Thyroid gland (tissue), 4 donors: ENCODE results near the gene GPN2. TPM values are rescaled to one million over a fixed set of nuclear protein-coding genes. Genes with fewer than 3 reads are reported as not detected.

ENCODE experiments used
- DNase-seq, 2 donors: peaks; one replicate each; pipeline ENCODE4 v3.0.0-alpha.2; 2019
- H3K27ac ChIP-seq, 3 donors: fragments of 200-600 bp; sonication (generic); 1 replicate in 2 of 3; 2 replicates in 1 of 3; pipeline ENCODE4 v1.5.1; 2016 to 2019; ENCODE audit warnings: mild to moderate bottlenecking in 1 of 3, moderate library complexity in 1 of 3
- H3K27me3 ChIP-seq: fragments of 200-600 bp; sonication (generic); one replicate; pipeline ENCODE4 v1.5.1; 2019
- H3K36me3 ChIP-seq, 2 donors: fragments of 200-600 bp; sonication (generic); one replicate each; pipeline ENCODE4 v1.5.1; 2016 to 2019
- H3K4me1 ChIP-seq, 2 donors: fragments of 200-600 bp; sonication (generic); one replicate each; pipeline ENCODE4 v1.5.1; 2017 to 2019
- H3K4me3 ChIP-seq, 3 donors: fragments of 200-600 bp; sonication (generic); replicated peaks in 1 of 3; 1 replicate in 2 of 3; 2 replicates in 1 of 3; pipeline ENCODE4 v1.5.1; 2016; ENCODE audit warnings: mild to moderate bottlenecking in 1 of 3
- H3K9me3 ChIP-seq: fragments of 200-600 bp; sonication (generic); one replicate; pipeline ENCODE4 v1.5.1; 2017
- CTCF ChIP-seq, 6 experiments: fragments of 200-600 bp in 3 of 6; fragments of 450-650 bp in 3 of 6; sonication (generic) in 3 of 6; IDR thresholded peaks; one replicate each; pipeline ENCODE4 v1.5.1; 2016 to 2019; ENCODE audit warnings: antibody characterized with exemption in 6 of 6, mild to moderate bottlenecking in 2 of 6, inconsistent platforms in 1 of 6, moderate library complexity in 1 of 6
- POLR2A ChIP-seq, 2 donors: fragments of 450-650 bp; IDR thresholded peaks; one replicate each; pipeline ENCODE4 v1.6.1; 2017; ENCODE audit warnings: antibody characterized with exemption in 2 of 2, mild to moderate bottlenecking in 2 of 2, moderate library complexity in 1 of 2
- WGBS, 2 donors: methylation state at CpG; one replicate each; pipeline ENCODE4 v1.1.5; 2017; 5-methylcytosine and 5-hydroxymethylcytosine counted together
- intact Hi-C: fragments of 100-400 bp; cut with DNase I; formaldehyde crosslinking; loops from one replicate; pipeline ENCODE4 v1.15.1; 2023
- total RNA-seq, 4 donors: library from RNA; depleted of rRNA; stranded (reverse); fragments of >200 nt; gene quantifications; one replicate each; pipeline ENCODE4 v1.2.3, GENCODE V29; 2016

GPN2 gene
- total RNA-seq, 4 donors from 2014 or later, result 14.3 to 18.8 (median 16.4) TPM

- Histone ChIP-seq H3K4me1 (peaks cover 9 to 11% of the 10 kb centered on the region in 2 donors), H3K4me3 (peak overlapping the region in 2 of 3 donors; percentile 70), H3K36me3 (peaks cover 5 to 6% of the 10 kb centered on the region in 2 donors), H3K27ac (peak overlapping the region; percentile 46 to 80 (median 80)), H3K9me3 (no peaks in the 10 kb centered on the region), H3K27me3 (no peaks in the 10 kb centered on the region)
- intact Hi-C loops, result no loop called here
- no peak for DNase-seq
- TF ChIP-seq CTCF (IDR thresholded peaks at IDR 0.05), result no peak
- TF ChIP-seq POLR2A (IDR thresholded peaks at IDR 0.05), result no peak
- WGBS, 2 donors, result 65 to 67% methylated on average over 18 of the region's 18 CpGs
Observed at GRCh38 chr1:26900815-26901511, 10.9 kb upstream of the GPN2 start.

- intact Hi-C loops, result no loop called here
- Histone ChIP-seq H3K9me3 (no peaks in the 10 kb centered on the region), H3K4me1 (peaks cover 9 to 11% of the 10 kb centered on the region in 2 donors), H3K27ac (peak within 1 kb of the TSS; percentile 46 to 80 (median 80)), H3K4me3 (peak within 1 kb of the TSS; percentile 70), H3K27me3 (no peaks in the 10 kb centered on the region), H3K36me3 (peaks cover 5 to 11% of the 10 kb centered on the region in 2 donors)
- WGBS, 2 donors, result 0 to 1% methylated on average over 34 to 35 of the region's 50 CpGs
- peak; percentile 92 to 94 for DNase-seq
- peak in 1 of 6 experiments; percentile 8 for TF ChIP-seq CTCF (IDR thresholded peaks at IDR 0.05)
- TF ChIP-seq POLR2A (IDR thresholded peaks at IDR 0.05), result peak in 1 of 2 donors; percentile 72
Observed at GRCh38 chr1:26900001-26900814, 10.1 kb upstream of the GPN2 start, which contains the start of gene GPATCH3. TSS of gene GPATCH3 (minus strand) at chr1:26900467. CDS start at chr1:26900442, 25 bp downstream.

GRCh38 chr1:26897351-26897750 lies 7.3 kb upstream of the GPN2 start:
- no peak overlapping the region for H3K4me3 ChIP-seq
- H3K27ac ChIP-seq, result no peak overlapping the region
- H3K27me3 ChIP-seq, result no peaks in the 10 kb centered on the region
- H3K9me3 ChIP-seq, result no peaks in the 10 kb centered on the region
- intact Hi-C loops, result no loop called here
- WGBS, 2 donors, result 94 to 97% methylated on average over 9 of the region's 9 CpGs
- peaks cover 9 to 11% of the 10 kb centered on the region in 2 donors for H3K4me1 ChIP-seq
- peaks cover 18 to 27% of the 10 kb centered on the region in 2 donors for H3K36me3 ChIP-seq
- no peak for DNase-seq
- no peak for TF ChIP-seq POLR2A (IDR thresholded peaks at IDR 0.05)
- no peak for TF ChIP-seq CTCF (IDR thresholded peaks at IDR 0.05)

- H3K27me3 ChIP-seq, result no peaks in the 10 kb centered on the region
- no peak for DNase-seq
- no peak overlapping the region for H3K4me3 ChIP-seq
- no peak overlapping the region for H3K27ac ChIP-seq
- intact Hi-C loops, result no loop called here
- H3K4me1 ChIP-seq, result peaks cover 7 to 9% of the 10 kb centered on the region in 2 donors
- WGBS, 2 donors, result 96 to 98% methylated on average over 13 of the region's 13 CpGs
- TF ChIP-seq CTCF (IDR thresholded peaks at IDR 0.05), result no peak
- TF ChIP-seq POLR2A (IDR thresholded peaks at IDR 0.05), result no peak
- no peaks in the 10 kb centered on the region for H3K9me3 ChIP-seq
- H3K36me3 ChIP-seq, result peaks cover 21 to 32% of the 10 kb centered on the region in 2 donors
Observed at GRCh38 chr1:26894263-26894662, 4.2 kb upstream of the GPN2 start.
